Measurements from ENCODE around the gene KLHDC4.
"Not testable (repeated sequence)": the region's sequence is repeated elsewhere in the genome, so short reads cannot be mapped to it uniquely, and the experiment has no call there.

KLHDC4 gene

GRCh38 chr16:87684106-87684677 is 81.6 kb downstream of the KLHDC4 start:
- Histone ChIP-seq H3K4me1 (ENCODE audit: insufficient read depth, poor library complexity, severe bottlenecking) (no peaks in the 10 kb centered on the region), H3K36me3 (ENCODE audit: low read depth) (no peaks in the 10 kb centered on the region), H3K9me3 (ENCODE audit: severe bottlenecking) (no peaks in the 10 kb centered on the region), H3K27ac (ENCODE audit: poor library complexity, severe bottlenecking) (no peak overlapping the region), H3K27me3 (ENCODE audit: insufficient read depth, poor library complexity, severe bottlenecking) (no peaks in the 10 kb centered on the region), H3K4me3 (ENCODE audit: severe bottlenecking) (no peak overlapping the region)
- no peak for ATAC-seq (ENCODE audit: low read depth)
- DNase-seq (ENCODE audit: low spot score): no peak
- TF ChIP-seq CTCF (IDR thresholded peaks at IDR 0.05; ENCODE audit: poor library complexity, severe bottlenecking): no peak

- ATAC-seq (ENCODE audit: low read depth): no peak
- H3K27ac ChIP-seq (ENCODE audit: poor library complexity, severe bottlenecking): no peak overlapping the region
- no peak for DNase-seq (ENCODE audit: low spot score)
- no peak for TF ChIP-seq CTCF (IDR thresholded peaks at IDR 0.05; ENCODE audit: poor library complexity, severe bottlenecking)
- H3K36me3 ChIP-seq (ENCODE audit: low read depth): no peaks in the 10 kb centered on the region
- no peak overlapping the region for H3K4me3 ChIP-seq (ENCODE audit: severe bottlenecking)
- no peaks in the 10 kb centered on the region for H3K4me1 ChIP-seq (ENCODE audit: insufficient read depth, poor library complexity, severe bottlenecking)
- H3K27me3 ChIP-seq (ENCODE audit: insufficient read depth, poor library complexity, severe bottlenecking): no peaks in the 10 kb centered on the region
- H3K9me3 ChIP-seq (ENCODE audit: severe bottlenecking): no peaks in the 10 kb centered on the region
Measured at GRCh38 chr16:87682852-87683399, 82.9 kb downstream of the KLHDC4 start.

GRCh38 chr16:87681981-87682570 is 83.7 kb downstream of the KLHDC4 start:
- H3K4me3 ChIP-seq (ENCODE audit: severe bottlenecking): no peak overlapping the region
- peak; percentile 34 for TF ChIP-seq CTCF (IDR thresholded peaks at IDR 0.05; ENCODE audit: poor library complexity, severe bottlenecking)
- DNase-seq (ENCODE audit: low spot score): no peak
- no peaks in the 10 kb centered on the region for H3K9me3 ChIP-seq (ENCODE audit: severe bottlenecking)
- H3K4me1 ChIP-seq (ENCODE audit: insufficient read depth, poor library complexity, severe bottlenecking): no peaks in the 10 kb centered on the region
- H3K27ac ChIP-seq (ENCODE audit: poor library complexity, severe bottlenecking): no peak overlapping the region
- no peaks in the 10 kb centered on the region for H3K27me3 ChIP-seq (ENCODE audit: insufficient read depth, poor library complexity, severe bottlenecking)
- H3K36me3 ChIP-seq (ENCODE audit: low read depth): no peaks in the 10 kb centered on the region
- ATAC-seq (ENCODE audit: low read depth): peak; percentile 45; the same call in 2 of the 3 replicates

DNA sequence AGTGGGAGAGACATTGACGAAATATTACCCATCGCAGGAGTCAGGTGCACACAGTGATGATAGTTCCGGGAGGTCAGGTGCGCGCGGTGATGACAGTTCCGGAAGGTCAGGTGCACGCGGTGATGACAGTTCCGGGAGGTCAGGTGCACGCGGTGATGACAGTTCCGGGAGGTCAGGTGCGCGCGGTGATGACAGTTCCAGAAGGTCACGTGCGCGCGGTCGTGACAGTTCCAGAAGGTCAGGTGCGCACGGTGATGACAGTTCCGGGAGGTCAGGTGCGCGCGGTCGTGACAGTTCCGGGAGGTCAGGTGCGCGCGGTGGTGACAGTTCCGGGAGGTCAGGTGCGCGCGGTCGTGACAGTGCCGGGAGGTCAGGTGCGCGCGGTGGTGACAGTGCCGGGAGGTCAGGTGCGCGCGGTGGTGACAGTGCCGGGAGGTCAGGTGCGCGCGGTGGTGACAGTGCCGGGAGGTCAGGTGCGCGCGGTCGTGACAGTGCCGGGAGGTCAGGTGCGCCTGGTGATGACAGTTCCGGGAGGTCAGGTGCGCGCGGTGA is 84.7 kb downstream of the KLHDC4 start:
- H3K4me3 ChIP-seq (ENCODE audit: severe bottlenecking); H3K27me3 ChIP-seq (ENCODE audit: insufficient read depth, poor library complexity, severe bottlenecking); H3K27ac ChIP-seq (ENCODE audit: poor library complexity, severe bottlenecking); ATAC-seq (ENCODE audit: low read depth); DNase-seq (ENCODE audit: low spot score); H3K36me3 ChIP-seq (ENCODE audit: low read depth); H3K4me1 ChIP-seq (ENCODE audit: insufficient read depth, poor library complexity, severe bottlenecking); H3K9me3 ChIP-seq (ENCODE audit: severe bottlenecking): not testable (repeated sequence)

DNA sequence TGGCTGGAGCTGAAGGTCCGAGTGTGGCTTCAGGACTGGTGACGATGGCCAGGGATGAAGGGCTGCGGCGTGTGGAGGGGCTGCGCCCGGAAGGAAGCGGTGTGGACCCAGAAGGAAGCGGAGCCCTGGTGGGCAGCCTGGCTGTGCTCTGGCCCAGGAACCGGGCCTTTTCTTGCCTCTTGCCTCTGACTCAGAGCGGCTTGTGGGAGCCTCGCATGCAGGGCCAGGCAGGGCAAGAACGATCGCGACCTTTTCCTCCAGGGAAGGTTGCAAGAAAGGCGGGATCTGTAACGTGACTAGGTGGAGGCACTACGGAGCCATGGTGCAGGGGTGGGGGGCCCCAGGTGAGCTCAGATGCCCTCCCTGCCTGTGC is 85.5 kb downstream of the KLHDC4 start:
- ATAC-seq (ENCODE audit: low read depth): no peak
- no peaks in the 10 kb centered on the region for H3K36me3 ChIP-seq (ENCODE audit: low read depth)
- no peaks in the 10 kb centered on the region for H3K9me3 ChIP-seq (ENCODE audit: severe bottlenecking)
- no peak overlapping the region for H3K27ac ChIP-seq (ENCODE audit: poor library complexity, severe bottlenecking)
- no peak for DNase-seq (ENCODE audit: low spot score)
- no peak overlapping the region for H3K4me3 ChIP-seq (ENCODE audit: severe bottlenecking)
- no peaks in the 10 kb centered on the region for H3K27me3 ChIP-seq (ENCODE audit: insufficient read depth, poor library complexity, severe bottlenecking)
- no peaks in the 10 kb centered on the region for H3K4me1 ChIP-seq (ENCODE audit: insufficient read depth, poor library complexity, severe bottlenecking)
- TF ChIP-seq CTCF (IDR thresholded peaks at IDR 0.05; ENCODE audit: poor library complexity, severe bottlenecking): no peak

Data from RWPE2 (cell line).